ENCODE data around the gene PRPF18. TPM values are rescaled to one million over a fixed set of nuclear protein-coding genes. Genes with fewer than 3 reads are reported as not detected.

Gene PRPF18
- total and polyA plus RNA-seq, 5 experiments from 2014 or later: 31.9 to 41.5 (median 38.1) TPM

DNA sequence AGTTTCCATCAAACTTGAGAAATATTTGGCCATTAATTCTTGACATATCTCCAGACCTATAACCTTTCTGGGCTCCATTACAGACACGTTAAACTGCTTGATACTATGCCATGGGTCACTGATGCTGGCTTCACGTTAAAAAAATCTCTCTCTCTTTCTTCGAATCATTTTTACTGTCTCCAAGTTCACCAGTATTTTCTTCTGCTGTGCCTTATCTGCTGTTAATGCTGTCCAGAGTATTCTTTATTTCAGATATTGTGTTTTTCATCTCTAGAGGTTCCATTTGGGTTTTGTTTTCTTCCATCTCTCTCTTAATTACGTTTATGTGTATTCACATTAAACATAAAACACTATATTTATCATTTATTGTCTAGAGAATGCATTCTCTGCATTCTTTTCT is 12.8 kb upstream of the PRPF18 start:
- no peak overlapping the region for H3K27ac Mint-ChIP-seq
- DNase-seq (no peak), ATAC-seq (no peak)
- peaks cover 10 to 38% (median 33%) of the 10 kb centered on the region in 5 donors for H3K27me3 Mint-ChIP-seq
- no peaks in the 10 kb centered on the region for H3K4me1 Mint-ChIP-seq
- H3K4me3 Mint-ChIP-seq: no peak overlapping the region
- POLR2A ChIA-PET: no interaction called here
- peaks cover 0 to 13% (median 0%) of the 10 kb centered on the region in 3 donors for H3K36me3 Mint-ChIP-seq
- peaks cover 2 to 17% (median 14%) of the 10 kb centered on the region in 9 donors for H3K9me3 Mint-ChIP-seq

DNA sequence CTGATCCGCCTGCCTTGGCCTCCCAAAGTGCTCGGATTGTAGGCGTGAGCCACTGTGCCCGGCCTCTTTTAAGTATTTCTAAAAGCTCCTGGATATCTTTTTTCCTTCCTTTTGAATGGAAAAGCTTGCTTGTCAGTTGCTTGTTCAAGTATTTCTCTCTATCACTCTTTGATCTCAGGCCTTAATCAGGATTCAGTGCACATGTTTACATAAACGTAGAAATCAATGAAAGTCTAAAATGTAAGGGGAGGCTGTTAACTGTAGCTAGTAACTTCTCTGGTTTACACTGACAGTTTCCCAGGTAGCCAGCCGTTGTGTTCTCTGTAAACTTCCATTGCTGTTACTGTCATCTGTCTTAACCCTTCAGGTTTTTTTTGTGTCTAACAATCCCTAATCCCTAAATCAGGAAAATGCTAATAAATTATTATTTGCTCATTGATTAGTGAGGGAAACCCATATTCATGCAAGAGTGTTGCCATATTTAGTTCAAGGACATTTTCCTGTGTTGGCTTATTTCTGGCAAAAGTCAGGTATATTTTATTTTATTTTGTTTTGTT is 1.5 kb upstream of the PRPF18 start:
- POLR2A ChIA-PET: no interaction called here
- H3K27me3 Mint-ChIP-seq: peaks cover 5 to 39% (median 30%) of the 10 kb centered on the region in 5 donors
- peaks cover 16 to 34% (median 32%) of the 10 kb centered on the region in 4 donors for H3K4me1 Mint-ChIP-seq
- no peaks in the 10 kb centered on the region for H3K9me3 Mint-ChIP-seq
- ATAC-seq (no peak), DNase-seq (no peak)
- peaks cover 3 to 5% (median 5%) of the 10 kb centered on the region in 3 donors for H3K36me3 Mint-ChIP-seq
- no peak overlapping the region for H3K27ac Mint-ChIP-seq
- H3K4me3 Mint-ChIP-seq: no peak overlapping the region

DNA sequence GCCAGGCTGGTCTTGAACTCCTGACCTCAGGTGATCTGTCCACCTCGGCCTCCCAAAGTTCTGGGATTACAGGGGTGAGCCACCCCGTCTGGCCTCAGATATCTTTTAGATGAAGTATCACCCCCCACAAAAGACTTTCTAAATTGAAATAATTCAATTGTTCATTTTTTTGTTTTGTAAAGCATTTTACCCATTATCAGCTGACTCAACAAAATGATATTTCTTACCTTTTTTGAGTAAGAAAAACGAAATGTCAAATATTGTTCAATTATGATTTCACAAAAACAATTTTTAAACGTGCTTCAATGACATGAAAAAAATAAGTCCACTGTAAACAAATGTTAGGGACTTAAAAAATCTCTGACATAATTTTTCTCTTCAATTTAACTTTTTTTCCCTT is 822 bp upstream of the PRPF18 start:
- Mint-ChIP-seq H3K27me3 (peaks cover 5 to 32% (median 25%) of the 10 kb centered on the region in 5 donors), H3K4me3 (peak overlapping the region in 5 of 10 donors; percentile 99 to 100 (median 100)), H3K27ac (peak overlapping the region in 3 of 10 donors; percentile 96 to 100 (median 98)), H3K36me3 (peaks cover 3 to 7% (median 5%) of the 10 kb centered on the region in 3 donors), H3K4me1 (peaks cover 16 to 37% (median 36%) of the 10 kb centered on the region in 4 donors), H3K9me3 (no peaks in the 10 kb centered on the region)
- DNase-seq (no peak), ATAC-seq (no peak)
- POLR2A ChIA-PET: interaction anchor here (0.7 kb wide), 1 partner anchor 1236 kb away, joined by 4 read pairs; no protein-coding TSS in a partner anchor

GRCh38 chr10:13587391-13587790 is 626 bp downstream of the PRPF18 start:
- ATAC-seq (no peak), DNase-seq (peak in 1 of 10 donors; percentile 17)
- Mint-ChIP-seq H3K4me1 (peaks cover 18 to 48% (median 39%) of the 10 kb centered on the region in 4 donors), H3K27me3 (peaks cover 4 to 28% (median 18%) of the 10 kb centered on the region in 5 donors), H3K36me3 (peaks cover 5 to 17% (median 6%) of the 10 kb centered on the region in 3 donors), H3K9me3 (no peaks in the 10 kb centered on the region), H3K27ac (peak overlapping the region; percentile 88 to 100 (median 98)), H3K4me3 (peak overlapping the region; percentile 98 to 100 (median 100))
- POLR2A ChIA-PET: interaction anchor here (0.6 to 1.1 kb wide), 3 partner anchors 239 to 402 kb away, joined by 3 to 8 read pairs (median 6); partner anchors contain the start of gene PHYH

DNA sequence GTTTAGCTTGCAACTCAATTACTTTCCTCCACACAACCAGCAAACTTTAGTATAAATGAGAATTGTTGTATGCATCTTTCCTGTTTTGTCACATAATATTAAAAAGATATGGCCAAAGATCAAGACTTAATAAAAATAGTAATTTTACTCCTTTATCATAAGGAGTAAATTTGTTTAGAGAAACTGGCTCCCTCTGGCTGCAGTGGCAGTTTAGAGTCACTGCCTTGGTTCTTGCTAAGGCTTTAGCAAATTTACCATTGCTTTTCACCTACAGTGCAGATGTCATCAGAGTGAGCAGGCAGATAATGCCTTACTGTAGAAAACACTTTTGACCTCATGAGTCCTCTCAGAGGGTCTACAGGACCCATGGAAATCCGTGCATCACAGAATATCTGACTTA is 2.6 kb downstream of the PRPF18 start:
- H3K9me3 Mint-ChIP-seq: no peaks in the 10 kb centered on the region
- DNase-seq (no peak), ATAC-seq (no peak)
- H3K36me3 Mint-ChIP-seq: peaks cover 5 to 34% (median 6%) of the 10 kb centered on the region in 3 donors
- no peak overlapping the region for H3K27ac Mint-ChIP-seq
- H3K4me3 Mint-ChIP-seq: peak overlapping the region in 4 of 10 donors; percentile 72 to 100 (median 78)
- POLR2A ChIA-PET: no interaction called here
- peaks cover 27 to 60% (median 52%) of the 10 kb centered on the region in 4 donors for H3K4me1 Mint-ChIP-seq
- peaks cover 0 to 14% (median 7%) of the 10 kb centered on the region in 5 donors for H3K27me3 Mint-ChIP-seq

- ATAC-seq (no peak), DNase-seq (no peak)
- Mint-ChIP-seq H3K36me3 (peaks cover 5 to 49% (median 10%) of the 10 kb centered on the region in 3 donors), H3K4me3 (no peak overlapping the region), H3K27me3 (peaks cover 0 to 2% (median 0%) of the 10 kb centered on the region in 5 donors), H3K9me3 (no peaks in the 10 kb centered on the region), H3K27ac (no peak overlapping the region), H3K4me1 (peaks cover 29 to 65% (median 55%) of the 10 kb centered on the region in 4 donors)
- POLR2A ChIA-PET: no interaction called here
These were observed 4.1 kb downstream of the PRPF18 start for GRCh38 chr10:13590886-13591285.

DNA sequence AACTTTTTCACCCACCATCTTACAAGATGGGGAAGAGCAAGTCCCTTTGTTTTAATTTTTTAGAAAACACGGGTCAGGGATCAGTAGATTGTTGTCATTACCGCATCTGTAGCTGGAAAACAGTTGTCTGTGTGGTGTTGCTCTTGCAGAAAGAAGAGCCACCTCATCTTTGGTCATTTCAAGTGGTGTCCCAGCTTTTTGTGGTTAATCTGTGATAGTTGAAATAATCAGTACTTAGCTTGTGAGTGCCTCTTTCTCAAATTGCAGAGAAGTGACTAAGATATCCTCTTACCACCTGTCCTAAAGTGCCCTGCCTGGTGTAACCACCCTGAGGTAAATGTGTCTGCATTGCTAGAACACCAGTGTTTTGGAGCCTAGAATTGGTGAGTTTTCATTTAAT is 5.5 kb downstream of the PRPF18 start:
- Mint-ChIP-seq H3K36me3 (peaks cover 0 to 58% (median 6%) of the 10 kb centered on the region in 3 donors), H3K4me1 (peaks cover 25 to 62% (median 47%) of the 10 kb centered on the region in 4 donors), H3K4me3 (no peak overlapping the region), H3K9me3 (no peaks in the 10 kb centered on the region), H3K27ac (no peak overlapping the region), H3K27me3 (no peaks in the 10 kb centered on the region)
- ATAC-seq (no peak), DNase-seq (no peak)
- POLR2A ChIA-PET: interaction anchor here (0.6 kb wide), 1 partner anchor 13 kb away, joined by 3 read pairs; no protein-coding TSS in a partner anchor

DNA sequence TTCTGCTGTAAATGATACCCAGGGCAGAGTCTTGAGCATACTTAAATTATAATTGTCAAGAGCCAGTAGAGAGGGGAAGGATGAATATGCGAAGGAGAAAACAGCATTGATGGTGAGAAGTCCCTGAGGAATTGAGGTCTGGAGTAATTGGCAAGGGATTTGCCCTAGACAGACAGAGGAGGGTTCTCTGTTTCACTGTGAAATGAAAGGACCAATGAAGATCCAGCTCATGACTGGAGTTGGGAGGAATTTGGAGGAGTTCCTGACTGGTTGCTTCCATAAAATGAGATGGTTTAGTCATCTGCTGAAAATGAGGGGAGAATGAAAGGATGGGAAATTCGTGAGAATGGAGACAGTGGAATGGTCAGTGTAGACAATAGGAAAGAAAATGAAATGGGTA is 6.8 kb downstream of the PRPF18 start:
- ATAC-seq (no peak), DNase-seq (no peak)
- POLR2A ChIA-PET: no interaction called here
- Mint-ChIP-seq H3K4me3 (no peak overlapping the region), H3K4me1 (peaks cover 26 to 53% (median 40%) of the 10 kb centered on the region in 4 donors), H3K27ac (peak overlapping the region in 1 of 10 donors; percentile 18), H3K36me3 (peaks cover 0 to 69% (median 9%) of the 10 kb centered on the region in 3 donors), H3K27me3 (no peaks in the 10 kb centered on the region), H3K9me3 (no peaks in the 10 kb centered on the region)

- no peak for ATAC-seq
- Mint-ChIP-seq H3K27ac (no peak overlapping the region), H3K9me3 (no peaks in the 10 kb centered on the region), H3K4me1 (peaks cover 18 to 44% (median 29%) of the 10 kb centered on the region in 4 donors), H3K4me3 (no peak overlapping the region), H3K27me3 (no peaks in the 10 kb centered on the region), H3K36me3 (peaks cover 0 to 79% (median 14%) of the 10 kb centered on the region in 3 donors)
- DNase-seq: no peak
- POLR2A ChIA-PET: no interaction called here
These were observed 7.9 kb downstream of the PRPF18 start for GRCh38 chr10:13594641-13595040.

- Mint-ChIP-seq H3K4me1 (peaks cover 7 to 27% (median 19%) of the 10 kb centered on the region in 4 donors), H3K4me3 (no peak overlapping the region), H3K9me3 (no peaks in the 10 kb centered on the region), H3K27ac (no peak overlapping the region), H3K36me3 (peaks cover 0 to 86% (median 16%) of the 10 kb centered on the region in 3 donors), H3K27me3 (no peaks in the 10 kb centered on the region)
- POLR2A ChIA-PET: no interaction called here
- no peak for DNase-seq
- no peak for ATAC-seq
These were observed 11.1 kb downstream of the PRPF18 start for GRCh38 chr10:13597909-13598308.

GRCh38 chr10:13604357-13605040 is 17.7 kb downstream of the PRPF18 start:
- ATAC-seq: no peak
- Mint-ChIP-seq H3K36me3 (peaks cover 0 to 85% (median 20%) of the 10 kb centered on the region in 3 donors), H3K9me3 (no peaks in the 10 kb centered on the region), H3K4me3 (no peak overlapping the region), H3K27me3 (no peaks in the 10 kb centered on the region), H3K27ac (no peak overlapping the region), H3K4me1 (peaks cover 0 to 7% (median 4%) of the 10 kb centered on the region in 4 donors)
- DNase-seq: no peak
- POLR2A ChIA-PET: interaction anchor here (0.7 kb wide), 2 partner anchors 12 to 266 kb away, joined by 3 read pairs; no protein-coding TSS in a partner anchor

- Mint-ChIP-seq H3K4me3 (no peak overlapping the region), H3K27ac (no peak overlapping the region), H3K4me1 (peaks cover 0 to 5% (median 4%) of the 10 kb centered on the region in 4 donors), H3K36me3 (peaks cover 7 to 91% (median 37%) of the 10 kb centered on the region in 3 donors), H3K27me3 (no peaks in the 10 kb centered on the region), H3K9me3 (no peaks in the 10 kb centered on the region)
- ATAC-seq (no peak), DNase-seq (no peak)
- POLR2A ChIA-PET: no interaction called here
These were observed 21.6 kb downstream of the PRPF18 start for GRCh38 chr10:13608246-13608853.

Measured in naive thymus-derived CD8-positive, alpha-beta T cell (primary cell).